WI38 (cell line): ENCODE measurements around the gene TOM1.

ENCODE experiments used
- H3K4me3 ChIP-seq: 2 replicates; pipeline ENCODE4 v1.5.1; 2011; ENCODE audit warnings: low read depth, mild to moderate bottlenecking, control low read depth, low read length
- TF ChIP-seq, protein P1 (sequence below): IDR thresholded peaks from 2 replicates; pipeline ENCODE4 v1.5.1; 2012; ENCODE audit warnings: low read depth, mild to moderate bottlenecking, control low read depth, low read length

Gene TOM1

GRCh38 chr22:35307372-35307771 is 7.7 kb downstream of the TOM1 start:
- H3K4me3 ChIP-seq = no peak overlapping the region
- TF ChIP-seq, protein P1, sequence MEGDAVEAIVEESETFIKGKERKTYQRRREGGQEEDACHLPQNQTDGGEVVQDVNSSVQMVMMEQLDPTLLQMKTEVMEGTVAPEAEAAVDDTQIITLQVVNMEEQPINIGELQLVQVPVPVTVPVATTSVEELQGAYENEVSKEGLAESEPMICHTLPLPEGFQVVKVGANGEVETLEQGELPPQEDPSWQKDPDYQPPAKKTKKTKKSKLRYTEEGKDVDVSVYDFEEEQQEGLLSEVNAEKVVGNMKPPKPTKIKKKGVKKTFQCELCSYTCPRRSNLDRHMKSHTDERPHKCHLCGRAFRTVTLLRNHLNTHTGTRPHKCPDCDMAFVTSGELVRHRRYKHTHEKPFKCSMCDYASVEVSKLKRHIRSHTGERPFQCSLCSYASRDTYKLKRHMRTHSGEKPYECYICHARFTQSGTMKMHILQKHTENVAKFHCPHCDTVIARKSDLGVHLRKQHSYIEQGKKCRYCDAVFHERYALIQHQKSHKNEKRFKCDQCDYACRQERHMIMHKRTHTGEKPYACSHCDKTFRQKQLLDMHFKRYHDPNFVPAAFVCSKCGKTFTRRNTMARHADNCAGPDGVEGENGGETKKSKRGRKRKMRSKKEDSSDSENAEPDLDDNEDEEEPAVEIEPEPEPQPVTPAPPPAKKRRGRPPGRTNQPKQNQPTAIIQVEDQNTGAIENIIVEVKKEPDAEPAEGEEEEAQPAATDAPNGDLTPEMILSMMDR = no peak

GRCh38 chr22:35307892-35308291 is 8.2 kb downstream of the TOM1 start:
- TF ChIP-seq, protein P1 = no peak

GRCh38 chr22:35308480-35309021 is 8.9 kb downstream of the TOM1 start:
- no peak overlapping the region for H3K4me3 ChIP-seq
- TF ChIP-seq, protein P1 = no peak

More at GRCh38 chr22:35307892-35308291, 8.2 kb downstream of the TOM1 start:
- no peak overlapping the region for H3K4me3 ChIP-seq

- TF ChIP-seq, protein P1 = no peak
These were observed 11.2 kb downstream of the TOM1 start for GRCh38 chr22:35310556-35311550.

GRCh38 chr22:35311551-35311999 is 11.9 kb downstream of the TOM1 start:
- H3K4me3 ChIP-seq = no peak overlapping the region
- TF ChIP-seq, protein P1 = no peak

More at GRCh38 chr22:35310556-35311550, 11.2 kb downstream of the TOM1 start:
- H3K4me3 ChIP-seq = no peak overlapping the region

DNA sequence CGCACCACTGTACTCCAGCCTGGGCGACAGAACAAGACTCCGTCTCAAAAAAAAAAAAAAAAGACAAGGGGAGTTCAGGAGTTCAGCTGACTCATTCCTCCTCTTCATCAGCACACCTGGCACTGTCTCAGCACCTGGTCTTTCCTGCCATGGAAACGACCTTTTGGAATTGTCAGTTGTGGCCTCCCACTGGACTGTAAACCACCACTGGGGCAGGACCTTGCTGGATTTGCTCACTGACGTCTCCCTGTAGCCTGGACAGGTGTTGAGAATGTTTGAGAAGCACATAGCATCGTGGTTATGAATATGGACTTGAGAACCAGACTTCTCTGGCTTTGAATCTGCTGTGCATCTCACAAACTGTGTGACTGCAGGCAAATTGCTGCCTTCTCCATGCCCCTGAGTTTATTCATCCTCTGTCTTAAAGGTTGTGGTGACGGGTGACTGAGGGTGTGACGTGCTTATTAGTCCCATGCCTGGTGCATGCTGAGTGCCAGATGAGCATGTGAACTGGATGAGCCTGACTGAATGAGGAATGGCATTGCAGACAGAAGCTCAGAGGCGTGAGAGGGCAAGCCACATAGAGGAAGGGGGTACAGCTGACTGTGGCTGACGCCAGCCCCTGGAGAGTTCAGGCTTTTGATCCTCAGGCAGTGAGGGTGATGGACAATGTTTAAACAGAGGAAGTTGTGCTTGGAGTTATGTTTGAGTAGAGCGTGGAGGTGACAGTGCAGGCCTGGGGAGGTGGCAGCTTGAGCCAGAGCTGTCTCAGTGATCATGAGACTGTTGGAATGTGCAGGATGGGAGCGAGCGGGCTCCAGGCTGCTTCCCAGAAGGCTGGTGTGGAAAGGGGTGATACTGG is 12.7 kb downstream of the TOM1 start:
- no peak overlapping the region for H3K4me3 ChIP-seq
- TF ChIP-seq, protein P1 = no peak
